GM12864 (cell line): ENCODE data around the gene STK33.

Source experiments
- DNase-seq: peaks from one replicate; pipeline ENCODE4 v3.0.0-alpha.2; 2011; ENCODE audit warnings: low read depth
- H3K4me3 ChIP-seq: 2 replicates; pipeline ENCODE4 v1.5.1; 2011; ENCODE audit warnings: mild to moderate bottlenecking, low read depth, low read length, control low read depth
- TF ChIP-seq, protein P1 (sequence below): IDR thresholded peaks from 2 replicates; pipeline ENCODE4 v1.5.1; 2011; ENCODE audit warnings: low read depth, mild to moderate bottlenecking, moderate library complexity, low read length, control low read depth, inconsistent platforms; ENCODE audit errors: missing control alignments

The STK33 gene

DNA sequence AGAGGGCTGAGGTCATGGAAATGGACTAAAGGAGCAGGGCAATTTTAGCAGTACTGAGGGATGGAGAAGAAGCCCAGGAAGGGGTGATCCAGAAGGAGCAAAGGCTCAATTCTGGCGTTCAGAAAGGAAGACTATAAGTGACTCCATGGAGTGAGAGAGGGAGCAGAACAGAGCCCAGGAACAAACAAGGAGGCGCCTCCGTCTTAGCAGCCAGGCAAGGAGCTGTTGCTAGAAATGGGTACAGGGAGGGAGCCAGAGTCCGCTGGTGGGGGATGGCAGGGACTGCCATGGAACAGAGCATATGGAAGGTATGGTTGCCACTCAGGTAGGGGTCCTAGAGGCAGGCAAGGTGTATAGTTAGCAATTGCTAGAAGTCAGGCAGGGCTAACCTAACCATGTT, 20.5 kb upstream of the STK33 start:
- TF ChIP-seq, protein P1, sequence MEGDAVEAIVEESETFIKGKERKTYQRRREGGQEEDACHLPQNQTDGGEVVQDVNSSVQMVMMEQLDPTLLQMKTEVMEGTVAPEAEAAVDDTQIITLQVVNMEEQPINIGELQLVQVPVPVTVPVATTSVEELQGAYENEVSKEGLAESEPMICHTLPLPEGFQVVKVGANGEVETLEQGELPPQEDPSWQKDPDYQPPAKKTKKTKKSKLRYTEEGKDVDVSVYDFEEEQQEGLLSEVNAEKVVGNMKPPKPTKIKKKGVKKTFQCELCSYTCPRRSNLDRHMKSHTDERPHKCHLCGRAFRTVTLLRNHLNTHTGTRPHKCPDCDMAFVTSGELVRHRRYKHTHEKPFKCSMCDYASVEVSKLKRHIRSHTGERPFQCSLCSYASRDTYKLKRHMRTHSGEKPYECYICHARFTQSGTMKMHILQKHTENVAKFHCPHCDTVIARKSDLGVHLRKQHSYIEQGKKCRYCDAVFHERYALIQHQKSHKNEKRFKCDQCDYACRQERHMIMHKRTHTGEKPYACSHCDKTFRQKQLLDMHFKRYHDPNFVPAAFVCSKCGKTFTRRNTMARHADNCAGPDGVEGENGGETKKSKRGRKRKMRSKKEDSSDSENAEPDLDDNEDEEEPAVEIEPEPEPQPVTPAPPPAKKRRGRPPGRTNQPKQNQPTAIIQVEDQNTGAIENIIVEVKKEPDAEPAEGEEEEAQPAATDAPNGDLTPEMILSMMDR: no peak
- DNase-seq: no peak
- no peak overlapping the region for H3K4me3 ChIP-seq

DNA sequence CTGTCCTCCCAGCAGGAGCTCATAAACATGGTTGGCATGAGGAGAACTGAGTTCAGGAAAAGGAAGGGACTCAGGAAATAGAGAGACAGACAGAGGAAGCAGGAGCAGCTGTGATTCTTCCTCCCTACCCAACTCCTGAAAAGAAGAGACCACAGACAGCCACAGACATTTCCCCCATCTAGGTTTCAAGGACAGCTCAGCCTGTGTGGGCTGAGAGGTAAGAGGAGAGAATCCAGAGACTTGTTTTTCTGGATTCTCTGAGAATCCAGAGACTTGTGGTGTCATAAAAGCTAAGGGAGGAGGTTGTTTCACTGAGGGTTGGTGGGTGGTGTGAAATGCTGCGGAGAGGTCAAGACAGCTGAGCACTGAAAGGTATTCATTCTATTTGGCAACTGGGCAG, 19.0 kb upstream of the STK33 start:
- TF ChIP-seq, protein P1: no peak
- DNase-seq: no peak
- H3K4me3 ChIP-seq: no peak overlapping the region

DNA sequence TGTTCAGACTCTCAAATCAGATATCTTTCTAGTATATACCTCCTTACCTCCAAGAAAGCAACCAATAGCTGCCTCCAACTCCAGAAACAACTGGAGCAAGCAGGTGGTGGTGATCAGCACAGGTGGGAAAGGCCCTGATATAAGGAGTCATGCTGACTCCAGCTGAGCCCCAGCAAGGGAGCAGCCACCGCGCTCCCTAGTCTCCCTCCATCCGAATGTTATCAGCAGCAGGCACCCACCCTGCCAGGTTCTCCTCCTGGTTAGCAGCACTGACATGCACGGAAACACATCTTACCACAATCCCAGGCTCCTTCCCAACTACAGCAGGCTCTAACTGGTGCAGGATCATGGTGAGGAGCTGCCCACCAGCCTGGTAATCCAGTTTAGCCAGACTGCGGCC, 18.5 kb upstream of the STK33 start:
- DNase-seq: no peak
- TF ChIP-seq, protein P1: no peak
- no peak overlapping the region for H3K4me3 ChIP-seq

DNA sequence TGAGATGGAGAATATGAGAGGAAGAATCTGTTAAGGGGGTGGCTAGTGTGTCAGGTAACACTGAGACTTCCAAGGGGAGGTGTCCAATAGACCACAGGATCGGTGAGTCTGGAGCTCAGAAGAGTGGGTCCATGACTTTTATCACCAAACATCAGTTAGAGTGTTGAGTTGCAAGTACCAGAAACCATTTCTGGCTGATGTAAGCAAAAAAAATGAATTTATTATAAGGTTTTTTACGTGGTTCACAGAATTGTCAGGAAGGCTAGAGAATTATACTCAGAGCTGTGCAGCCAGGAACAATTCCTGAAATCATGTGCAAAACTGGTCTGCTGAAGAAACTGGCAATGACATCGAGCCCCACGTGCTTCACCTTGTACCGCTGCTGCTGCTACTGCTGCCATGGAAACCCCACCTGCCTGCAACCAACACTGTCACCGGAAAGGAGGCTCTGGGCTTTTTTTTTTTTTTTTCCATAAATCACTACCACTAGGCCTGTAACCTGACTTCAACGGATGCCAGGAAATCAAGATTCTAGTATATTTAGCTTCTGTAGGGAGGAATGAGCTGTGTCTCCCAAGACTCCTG, 16.6 kb upstream of the STK33 start:
- H3K4me3 ChIP-seq: no peak overlapping the region
- no peak for DNase-seq
- TF ChIP-seq, protein P1: no peak

DNA sequence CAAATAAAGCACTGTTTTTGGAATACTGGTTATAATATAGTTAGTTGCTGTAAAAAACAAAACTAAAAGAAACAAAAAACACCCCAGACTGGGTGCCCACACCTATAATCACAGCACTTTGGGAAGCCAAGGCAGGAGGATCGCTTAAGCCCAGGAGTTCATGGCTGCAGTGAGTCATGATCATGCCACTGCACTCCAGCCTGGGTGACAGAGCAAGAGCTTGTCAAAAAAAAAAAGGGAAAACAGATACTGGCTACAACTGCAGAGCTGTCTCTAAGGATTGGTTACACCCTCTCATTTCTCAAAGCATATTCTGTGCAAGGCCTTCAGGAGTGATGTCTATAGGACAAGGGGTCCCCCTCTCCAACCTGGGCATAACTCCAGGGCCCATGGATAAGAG, 14.6 kb upstream of the STK33 start:
- TF ChIP-seq, protein P1: no peak
- DNase-seq: no peak
- H3K4me3 ChIP-seq: no peak overlapping the region

DNA sequence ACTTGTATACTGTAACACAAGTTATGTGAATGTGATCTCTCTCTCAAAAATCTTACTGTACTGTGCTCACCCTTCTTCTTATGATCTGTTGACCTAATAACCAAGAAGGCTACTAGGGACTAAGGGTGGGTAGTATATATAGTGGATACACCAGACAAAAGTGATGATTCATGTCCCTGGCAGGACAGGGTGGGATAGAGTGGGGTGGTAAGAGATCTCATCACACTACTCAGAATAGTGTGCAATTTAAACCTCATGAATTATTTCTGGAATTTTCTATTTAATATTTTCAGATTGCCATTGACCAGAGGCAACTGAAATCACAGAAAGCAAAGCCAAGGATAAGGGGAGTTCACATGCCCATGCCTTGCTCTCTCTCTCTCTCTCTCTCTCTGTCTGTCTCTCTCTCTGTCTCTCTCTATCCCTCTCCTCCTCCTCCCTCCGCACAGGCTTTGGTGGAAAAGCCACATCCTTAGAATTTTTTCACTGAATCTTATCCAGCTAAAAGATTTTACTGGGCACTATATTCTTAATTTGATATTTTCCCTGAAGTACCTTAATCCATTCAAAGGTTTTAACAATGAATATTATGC, 12.0 kb upstream of the STK33 start:
- no peak overlapping the region for H3K4me3 ChIP-seq
- no peak for DNase-seq
- TF ChIP-seq, protein P1: no peak

DNA sequence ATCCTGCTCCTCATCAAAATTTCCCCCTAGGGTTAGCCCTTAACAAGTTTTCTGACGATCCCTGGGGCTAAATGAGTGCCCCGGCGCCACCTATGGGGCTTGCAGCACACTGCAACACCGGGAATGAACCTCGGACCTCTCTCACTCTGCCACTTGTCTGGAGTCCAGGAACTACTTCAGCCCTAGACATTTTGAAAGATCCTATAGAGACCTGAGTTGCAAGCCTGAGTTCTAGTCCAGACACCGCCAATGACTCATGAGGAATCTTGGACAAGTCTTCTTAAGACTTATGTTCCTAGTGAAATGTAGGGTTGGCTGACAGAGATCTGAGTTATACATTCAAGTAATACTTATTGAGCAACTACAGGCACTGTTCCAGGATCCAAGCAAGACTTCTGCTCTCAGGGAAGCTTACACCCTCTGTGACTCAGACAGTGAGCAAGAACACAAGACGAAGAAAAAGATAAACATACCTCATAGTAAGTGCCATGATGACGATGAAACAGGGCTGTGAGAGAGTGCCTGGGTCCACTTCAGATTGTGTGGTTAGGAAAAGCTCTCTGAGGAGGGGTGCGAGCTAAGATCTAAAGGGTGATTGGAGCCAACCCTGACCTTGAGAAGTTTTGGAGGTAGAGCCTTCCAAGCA, 10.2 kb upstream of the STK33 start:
- TF ChIP-seq, protein P1: peak; percentile 90
- no peak for DNase-seq
- H3K4me3 ChIP-seq: no peak overlapping the region
